Cardiac muscle cell (in vitro differentiated cells and primary cell): ENCODE data around the gene TRMT5. TPM values are rescaled to one million over a fixed set of nuclear protein-coding genes. Genes with fewer than 3 reads are reported as not detected.

Source experiments
- DNase-seq, 2 donors: peaks; one replicate each; pipeline versions ENCODE4 v3.0.0 to v3.0.0-alpha.2; 2010 to 2017; ENCODE audit warnings: low read depth in 1 of 2, low spot score in 1 of 2
- H3K27ac ChIP-seq: fragments of 200-600 bp; sonication (generic); 2 replicates; pipeline ENCODE4 v1.5.1; 2016
- H3K27me3 ChIP-seq: fragments of 200-600 bp; sonication (generic); 2 replicates; pipeline ENCODE4 v1.6.0; 2016; ENCODE audit warnings: control low read depth
- H3K36me3 ChIP-seq: fragments of 200-600 bp; sonication (generic); 2 replicates; pipeline ENCODE4 v1.5.1; 2016; ENCODE audit warnings: control low read depth
- H3K4me1 ChIP-seq: fragments of 200-600 bp; sonication (generic); 2 replicates; pipeline ENCODE4 v1.8.1; 2017; ENCODE audit warnings: low read depth, mild to moderate bottlenecking, mixed run types
- H3K4me3 ChIP-seq: fragments of 200-600 bp; sonication (generic); 2 replicates; pipeline ENCODE4 v1.5.1; 2016; ENCODE audit warnings: mild to moderate bottlenecking
- H3K9me3 ChIP-seq: fragments of 200-600 bp; sonication (generic); 2 replicates; pipeline ENCODE4 v1.5.1; 2017; ENCODE audit warnings: low read depth, mild to moderate bottlenecking, control low read depth
- polyA plus RNA-seq: library from polyadenylated mRNA; unstranded; fragments of >200 nt; fragmentation: Nextera tagmentation; extraction: Ambion mirVana; gene quantifications from 2 replicates; pipeline ENCODE4 v1.2.1, GENCODE V29; 2016
- total RNA-seq: library from RNA; depleted of rRNA; stranded (reverse); fragments of >200 nt; gene quantifications from 2 replicates; pipeline ENCODE4 v1.2.3, GENCODE V29; 2016
- TF ChIP-seq, protein P1 (sequence below): IDR thresholded peaks from 2 replicates; pipeline ENCODE4 v1.5.1; 2012; ENCODE audit warnings: low read depth, mild to moderate bottlenecking, low read length

Gene TRMT5, protein sequence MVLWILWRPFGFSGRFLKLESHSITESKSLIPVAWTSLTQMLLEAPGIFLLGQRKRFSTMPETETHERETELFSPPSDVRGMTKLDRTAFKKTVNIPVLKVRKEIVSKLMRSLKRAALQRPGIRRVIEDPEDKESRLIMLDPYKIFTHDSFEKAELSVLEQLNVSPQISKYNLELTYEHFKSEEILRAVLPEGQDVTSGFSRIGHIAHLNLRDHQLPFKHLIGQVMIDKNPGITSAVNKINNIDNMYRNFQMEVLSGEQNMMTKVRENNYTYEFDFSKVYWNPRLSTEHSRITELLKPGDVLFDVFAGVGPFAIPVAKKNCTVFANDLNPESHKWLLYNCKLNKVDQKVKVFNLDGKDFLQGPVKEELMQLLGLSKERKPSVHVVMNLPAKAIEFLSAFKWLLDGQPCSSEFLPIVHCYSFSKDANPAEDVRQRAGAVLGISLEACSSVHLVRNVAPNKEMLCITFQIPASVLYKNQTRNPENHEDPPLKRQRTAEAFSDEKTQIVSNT
- total RNA-seq (6.9 and 7.6 TPM in 2 replicates), polyA plus RNA-seq (6.5 and 8.9 TPM in 2 replicates)

DNA sequence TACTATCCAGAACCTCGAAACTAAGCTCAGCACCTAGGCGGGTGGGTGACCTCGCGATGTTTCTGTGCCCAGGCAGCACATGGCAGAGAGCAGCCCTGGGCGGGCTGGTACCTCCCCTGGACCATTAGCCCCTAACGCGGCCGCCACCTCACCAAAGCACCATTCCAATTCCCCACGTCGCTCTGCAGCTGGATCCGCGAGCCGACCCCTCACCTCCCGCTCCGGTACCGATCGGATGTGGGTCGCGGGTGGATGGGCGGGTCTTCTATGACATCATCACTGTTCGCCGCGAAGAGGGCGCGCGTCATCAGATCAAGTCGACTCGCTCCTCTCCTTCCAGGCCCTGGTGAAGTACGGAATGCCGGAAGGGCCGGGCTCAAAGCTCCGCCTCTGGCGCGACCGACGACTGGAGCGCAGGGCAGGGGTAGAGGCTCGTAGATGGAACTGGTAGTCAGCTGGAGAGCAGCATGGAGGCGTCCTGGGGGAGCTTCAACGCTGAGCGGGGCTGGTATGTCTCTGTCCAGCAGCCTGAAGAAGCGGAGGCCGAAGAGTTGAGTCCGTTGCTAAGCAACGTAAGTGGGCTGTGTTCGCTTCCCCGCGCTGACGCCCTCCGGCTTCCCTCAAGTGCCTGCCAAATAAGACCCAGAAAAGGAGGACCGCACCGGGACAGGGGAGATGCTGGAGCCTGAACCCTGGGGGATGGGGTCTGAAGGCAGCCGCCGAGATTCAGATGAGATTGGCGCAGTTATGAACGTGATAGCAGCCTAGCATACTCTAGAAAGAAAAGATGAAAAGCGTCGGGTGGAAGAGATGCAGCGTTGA is at the start of gene TRMT5, which contains the start of gene SLC38A6:
TSS of gene TRMT5 (minus strand) at position 269 of the 822 bp plus-strand sequence. CDS start at position 163, 106 bp downstream.
TSS of gene SLC38A6 (plus strand) at position 435 of the 822 bp plus-strand sequence. CDS start at position 468, 33 bp downstream.
- TF ChIP-seq, protein P1, sequence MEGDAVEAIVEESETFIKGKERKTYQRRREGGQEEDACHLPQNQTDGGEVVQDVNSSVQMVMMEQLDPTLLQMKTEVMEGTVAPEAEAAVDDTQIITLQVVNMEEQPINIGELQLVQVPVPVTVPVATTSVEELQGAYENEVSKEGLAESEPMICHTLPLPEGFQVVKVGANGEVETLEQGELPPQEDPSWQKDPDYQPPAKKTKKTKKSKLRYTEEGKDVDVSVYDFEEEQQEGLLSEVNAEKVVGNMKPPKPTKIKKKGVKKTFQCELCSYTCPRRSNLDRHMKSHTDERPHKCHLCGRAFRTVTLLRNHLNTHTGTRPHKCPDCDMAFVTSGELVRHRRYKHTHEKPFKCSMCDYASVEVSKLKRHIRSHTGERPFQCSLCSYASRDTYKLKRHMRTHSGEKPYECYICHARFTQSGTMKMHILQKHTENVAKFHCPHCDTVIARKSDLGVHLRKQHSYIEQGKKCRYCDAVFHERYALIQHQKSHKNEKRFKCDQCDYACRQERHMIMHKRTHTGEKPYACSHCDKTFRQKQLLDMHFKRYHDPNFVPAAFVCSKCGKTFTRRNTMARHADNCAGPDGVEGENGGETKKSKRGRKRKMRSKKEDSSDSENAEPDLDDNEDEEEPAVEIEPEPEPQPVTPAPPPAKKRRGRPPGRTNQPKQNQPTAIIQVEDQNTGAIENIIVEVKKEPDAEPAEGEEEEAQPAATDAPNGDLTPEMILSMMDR = no peak
- H3K27ac ChIP-seq = peak within 1 kb of the TSS; percentile 59
- no peaks in the 10 kb centered on the region for H3K9me3 ChIP-seq
- no peaks in the 10 kb centered on the region for H3K27me3 ChIP-seq
- peak; percentile 96 to 98 for DNase-seq
- peak within 1 kb of the TSS; percentile 67 for H3K4me3 ChIP-seq
- no peaks in the 10 kb centered on the region for H3K36me3 ChIP-seq
- H3K4me1 ChIP-seq = no peaks in the 10 kb centered on the region

DNA sequence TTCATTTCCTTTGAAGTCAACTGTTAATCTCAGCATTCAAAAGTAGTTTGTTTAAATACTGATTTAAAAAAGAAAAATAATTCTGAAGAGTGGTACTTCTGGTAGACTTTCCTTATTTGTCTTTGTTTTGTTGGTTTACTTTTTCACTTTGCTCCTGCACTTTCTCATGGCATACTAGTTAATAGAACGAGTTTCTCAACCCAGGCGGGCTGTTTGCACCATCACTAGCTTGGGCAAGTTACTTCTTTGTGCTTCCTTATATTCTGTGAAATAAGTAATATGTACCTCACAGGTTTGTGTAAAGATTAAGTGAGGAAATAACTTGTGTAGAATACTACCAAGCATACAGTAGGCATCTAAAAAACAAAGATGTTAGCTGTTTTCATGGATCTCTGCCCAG is 45.6 kb upstream of the TRMT5 start:
- DNase-seq = no peak
- TF ChIP-seq, protein P1 = no peak
- no peaks in the 10 kb centered on the region for H3K27me3 ChIP-seq
- H3K27ac ChIP-seq = no peak overlapping the region
- no peak overlapping the region for H3K4me3 ChIP-seq
- H3K9me3 ChIP-seq = no peaks in the 10 kb centered on the region
- H3K4me1 ChIP-seq = no peaks in the 10 kb centered on the region
- no peaks in the 10 kb centered on the region for H3K36me3 ChIP-seq

DNA sequence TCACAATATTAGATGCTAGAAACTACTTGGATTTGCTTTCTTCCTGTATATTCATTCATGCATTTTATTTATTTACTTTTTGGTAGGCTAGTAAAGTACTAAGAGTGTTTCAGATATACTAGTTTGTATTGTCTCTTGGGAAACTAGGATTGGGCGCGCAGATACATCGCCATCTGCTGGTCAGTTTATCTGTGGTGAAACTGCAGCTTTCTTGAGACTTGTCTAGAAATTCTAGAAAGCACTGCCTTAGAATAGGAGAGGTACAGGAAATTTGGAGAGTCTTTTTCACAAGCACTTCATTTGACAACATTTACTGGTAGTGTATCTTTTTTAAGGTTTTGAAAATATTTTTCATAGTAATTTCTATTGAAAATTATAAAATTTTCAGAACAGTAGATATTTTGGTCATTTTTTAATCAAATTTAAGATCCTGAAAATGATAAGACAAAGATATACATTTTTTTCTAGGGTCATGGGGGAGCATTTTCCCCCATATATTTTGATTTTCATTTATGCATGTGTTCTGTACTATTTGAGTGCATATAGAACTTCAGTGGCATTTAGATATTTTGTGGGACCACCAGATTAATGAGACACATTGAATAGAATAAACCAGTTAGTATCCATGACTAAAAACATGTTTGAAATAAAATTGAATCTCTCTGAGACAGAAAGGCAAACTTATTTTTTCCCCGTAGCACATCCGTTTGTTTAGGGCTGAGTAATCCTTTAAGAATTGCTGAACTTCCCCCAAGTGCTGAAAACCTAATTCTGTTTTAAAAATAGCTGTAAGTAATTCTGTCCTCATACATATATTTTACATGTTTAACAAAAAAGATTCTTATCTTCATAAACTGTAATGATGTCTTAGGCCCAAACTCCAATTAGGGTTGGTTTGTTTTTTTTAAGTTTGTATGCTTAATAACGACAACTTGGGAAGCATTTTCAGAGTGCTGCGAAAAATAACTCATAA is 44.7 kb upstream of the TRMT5 start:
- H3K36me3 ChIP-seq = no peaks in the 10 kb centered on the region
- H3K27me3 ChIP-seq = no peaks in the 10 kb centered on the region
- no peak overlapping the region for H3K4me3 ChIP-seq
- no peak overlapping the region for H3K27ac ChIP-seq
- DNase-seq = peak; percentile 72 to 86
- peaks cover 5% of the 10 kb centered on the region for H3K4me1 ChIP-seq
- TF ChIP-seq, protein P1 = peak; percentile 83
- H3K9me3 ChIP-seq = no peaks in the 10 kb centered on the region

DNA sequence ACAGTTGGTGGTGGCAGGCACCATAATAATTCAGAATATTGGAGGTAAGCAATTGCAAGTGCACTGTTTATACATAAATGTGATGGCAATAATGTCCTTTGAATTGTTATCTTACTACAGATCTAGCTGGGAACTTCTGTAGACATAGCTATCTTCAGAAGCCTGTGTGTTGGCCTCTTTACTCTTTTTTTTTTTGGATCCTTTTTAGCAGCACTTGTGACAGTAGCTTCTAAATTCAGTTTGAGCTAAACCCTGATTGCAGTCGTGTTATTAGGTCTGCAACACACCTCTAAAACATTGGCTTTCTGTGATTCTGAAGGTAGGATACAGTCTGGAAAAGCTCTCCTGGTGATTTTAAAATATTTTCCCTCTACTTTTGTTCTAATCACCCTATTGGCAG is 38.7 kb upstream of the TRMT5 start:
- Histone ChIP-seq H3K27me3 (no peaks in the 10 kb centered on the region), H3K4me1 (peaks cover 16% of the 10 kb centered on the region), H3K36me3 (no peaks in the 10 kb centered on the region), H3K9me3 (no peaks in the 10 kb centered on the region), H3K27ac (no peak overlapping the region), H3K4me3 (no peak overlapping the region)
- TF ChIP-seq, protein P1 = no peak
- no peak for DNase-seq
